DND-41 (cell line): ENCODE results near the gene CLCN7.

ENCODE experiments used
- CTCF ChIP-seq: IDR thresholded peaks from 2 replicates; pipeline ENCODE4 v1.5.1; 2012; ENCODE audit warnings: borderline replicate concordance, low read length, moderate library complexity, mild to moderate bottlenecking; ENCODE audit not compliant: poor library complexity, severe bottlenecking; ENCODE audit errors: extremely low read depth
- EZH2 ChIP-seq: IDR thresholded peaks from 3 replicates; pipeline ENCODE4 v1.6.1; 2012; ENCODE audit warnings: borderline replicate concordance, low read depth, mild to moderate bottlenecking, moderate library complexity, low read length, inconsistent platforms; ENCODE audit not compliant: severe bottlenecking

DNA sequence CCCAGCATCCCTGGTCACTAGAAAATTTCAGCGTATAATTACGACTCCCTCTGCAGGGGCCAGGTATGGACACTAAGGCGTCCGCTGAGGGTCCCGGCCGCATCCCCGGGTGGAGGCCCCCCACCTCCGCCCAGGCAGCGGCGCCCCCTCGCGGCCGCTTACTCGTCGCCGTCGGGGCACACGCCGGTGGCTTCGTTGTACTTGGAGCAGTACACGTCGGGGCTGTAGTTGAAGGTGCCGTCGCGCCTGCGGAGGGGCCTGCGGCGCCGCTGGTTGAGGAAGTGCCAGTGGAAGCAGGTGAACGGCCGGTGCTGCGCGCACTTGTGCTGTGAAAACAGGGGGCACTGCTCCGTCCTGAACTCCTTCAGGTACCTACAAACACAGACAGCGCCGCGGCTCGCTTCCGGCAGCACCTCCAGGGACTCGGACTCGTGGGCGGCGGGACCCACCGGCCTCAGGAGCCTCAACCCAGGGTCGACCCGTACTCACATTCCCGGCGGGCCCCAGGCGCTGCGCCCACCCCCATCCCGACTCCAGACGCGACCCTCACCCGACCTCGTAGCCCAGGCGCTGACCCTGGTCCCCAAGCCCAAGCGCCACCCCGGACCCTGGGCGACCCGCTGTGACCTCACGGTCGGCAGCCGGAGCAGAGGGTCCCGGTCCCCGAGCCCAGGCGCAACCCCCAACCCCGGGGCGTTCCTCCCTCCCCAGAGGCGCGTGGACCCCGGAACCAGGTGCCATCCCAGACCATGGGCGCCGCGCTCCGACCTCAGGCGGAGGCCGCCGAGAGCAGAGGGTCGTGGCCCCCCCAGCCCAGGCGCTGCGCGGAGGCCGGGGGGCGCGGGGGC, 60.9 kb downstream of the CLCN7 start:
- peak; percentile 80 for TF ChIP-seq CTCF
- no peak for TF ChIP-seq EZH2
